ENCODE measurements around the gene NTSR2.
A peak's percentile ranks its signal among the peaks of the same experiment; 100 is the strongest.

NTSR2 gene, protein sequence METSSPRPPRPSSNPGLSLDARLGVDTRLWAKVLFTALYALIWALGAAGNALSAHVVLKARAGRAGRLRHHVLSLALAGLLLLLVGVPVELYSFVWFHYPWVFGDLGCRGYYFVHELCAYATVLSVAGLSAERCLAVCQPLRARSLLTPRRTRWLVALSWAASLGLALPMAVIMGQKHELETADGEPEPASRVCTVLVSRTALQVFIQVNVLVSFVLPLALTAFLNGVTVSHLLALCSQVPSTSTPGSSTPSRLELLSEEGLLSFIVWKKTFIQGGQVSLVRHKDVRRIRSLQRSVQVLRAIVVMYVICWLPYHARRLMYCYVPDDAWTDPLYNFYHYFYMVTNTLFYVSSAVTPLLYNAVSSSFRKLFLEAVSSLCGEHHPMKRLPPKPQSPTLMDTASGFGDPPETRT

DNA sequence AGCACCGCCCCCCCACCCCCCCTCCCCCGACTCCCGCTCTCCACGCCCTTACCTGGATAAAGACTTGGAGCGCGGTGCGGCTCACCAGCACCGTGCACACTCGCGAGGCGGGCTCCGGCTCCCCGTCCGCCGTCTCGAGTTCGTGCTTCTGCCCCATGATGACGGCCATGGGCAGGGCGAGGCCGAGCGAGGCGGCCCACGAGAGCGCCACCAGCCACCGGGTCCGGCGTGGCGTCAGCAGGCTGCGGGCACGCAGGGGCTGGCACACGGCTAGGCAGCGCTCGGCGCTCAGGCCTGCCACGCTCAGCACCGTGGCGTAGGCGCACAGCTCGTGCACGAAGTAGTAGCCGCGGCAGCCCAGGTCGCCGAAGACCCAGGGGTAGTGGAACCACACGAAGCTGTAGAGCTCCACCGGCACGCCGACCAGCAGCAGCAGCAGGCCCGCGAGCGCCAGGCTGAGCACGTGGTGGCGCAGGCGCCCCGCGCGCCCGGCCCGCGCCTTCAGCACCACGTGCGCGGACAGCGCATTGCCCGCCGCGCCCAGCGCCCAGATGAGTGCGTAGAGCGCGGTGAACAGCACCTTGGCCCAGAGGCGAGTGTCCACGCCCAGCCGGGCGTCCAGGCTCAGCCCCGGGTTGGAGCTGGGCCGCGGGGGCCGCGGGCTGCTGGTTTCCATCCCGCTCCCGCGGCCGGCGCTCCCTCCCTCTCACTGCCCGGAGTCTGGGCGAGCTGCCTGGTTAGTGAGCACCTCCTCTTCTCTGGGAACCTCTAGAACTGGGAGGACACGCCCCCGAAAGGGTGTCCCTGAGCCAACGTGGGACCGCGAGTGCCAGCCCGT is at the start of gene NTSR2:
Gene NTSR2, minus strand, starts transcription at position 742 of the 838 bp plus-strand sequence. Its CDS starts 66 bp downstream, at position 676.
- DNase-seq (ENCODE audit: low read depth), result peak; percentile 15

DNA sequence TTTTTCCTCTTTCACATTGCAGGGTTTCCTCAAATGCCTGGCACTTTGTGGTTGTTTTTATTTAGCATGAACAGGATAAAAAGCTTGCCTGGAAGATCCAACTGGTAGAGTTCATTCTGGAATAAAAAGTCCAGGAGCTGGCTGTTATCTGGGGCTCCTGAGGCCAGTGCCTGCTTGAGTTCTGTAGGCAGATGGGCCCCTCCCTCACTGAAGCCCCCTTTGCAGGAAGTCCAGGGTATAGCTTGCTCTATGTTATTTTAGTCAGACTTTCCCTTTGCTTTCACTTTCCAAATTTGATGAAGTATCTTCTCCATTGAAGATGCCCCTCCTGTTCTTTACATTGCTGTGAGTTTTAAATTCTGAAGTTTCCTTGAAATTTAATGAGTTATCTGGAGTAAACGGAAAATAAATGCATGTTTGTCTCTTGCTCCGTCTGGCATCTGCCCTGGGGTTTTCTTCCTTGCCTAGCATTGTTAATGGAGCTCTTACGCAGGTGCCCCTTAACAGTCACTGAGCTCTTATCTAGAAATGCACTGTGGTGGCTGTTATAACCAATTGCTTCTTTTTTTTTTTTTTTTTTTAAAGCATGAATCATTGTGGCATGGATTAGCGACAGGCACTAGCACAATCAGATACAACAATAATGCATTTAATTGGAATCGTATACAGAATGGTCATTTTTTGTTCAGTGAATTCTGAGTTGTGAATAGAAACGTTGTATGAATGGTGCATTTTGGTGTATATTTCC is 49.4 kb upstream of the NTSR2 start:
- no peak for DNase-seq (ENCODE audit: low read depth)

DNA sequence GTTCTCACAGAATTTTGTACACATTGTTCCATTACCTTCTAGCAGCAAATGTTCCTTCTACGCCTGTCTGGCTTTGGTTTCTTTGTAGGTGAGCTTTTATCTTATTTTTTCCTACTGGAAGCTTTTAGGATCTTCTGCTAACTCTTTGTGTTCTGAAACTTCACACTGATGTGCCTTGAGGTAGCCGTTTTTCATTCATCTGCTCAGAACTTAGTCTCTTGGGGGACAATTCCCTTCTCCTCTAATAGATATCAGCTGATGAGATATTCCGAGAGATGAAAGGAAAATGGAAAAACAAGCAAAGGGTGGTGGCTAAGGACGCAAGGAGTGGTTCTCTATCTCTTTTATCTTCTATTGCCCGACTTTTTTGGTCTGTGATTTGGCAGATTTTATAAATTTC is 48.6 kb upstream of the NTSR2 start:
- DNase-seq (ENCODE audit: low read depth), result no peak

DNA sequence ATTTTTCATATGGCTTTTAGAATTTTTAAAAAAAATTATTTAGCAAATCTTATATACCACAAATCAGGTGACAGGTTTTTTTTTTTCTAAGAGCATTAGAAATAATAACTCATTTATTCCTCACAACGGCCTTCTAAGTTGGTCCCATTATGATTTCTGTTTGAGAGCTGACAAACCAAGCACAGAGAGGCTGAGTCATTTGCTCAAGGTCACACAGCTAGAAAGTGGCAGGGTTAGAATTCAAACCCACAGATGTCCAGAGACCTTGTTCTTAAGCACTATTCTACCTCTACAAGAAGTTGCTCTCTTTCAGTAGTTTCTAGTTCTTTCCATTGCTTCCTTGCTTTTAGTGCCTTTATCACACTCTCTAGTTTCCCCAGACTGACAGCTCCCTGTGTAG is 47.6 kb upstream of the NTSR2 start:
- no peak for DNase-seq (ENCODE audit: low read depth)

DNA sequence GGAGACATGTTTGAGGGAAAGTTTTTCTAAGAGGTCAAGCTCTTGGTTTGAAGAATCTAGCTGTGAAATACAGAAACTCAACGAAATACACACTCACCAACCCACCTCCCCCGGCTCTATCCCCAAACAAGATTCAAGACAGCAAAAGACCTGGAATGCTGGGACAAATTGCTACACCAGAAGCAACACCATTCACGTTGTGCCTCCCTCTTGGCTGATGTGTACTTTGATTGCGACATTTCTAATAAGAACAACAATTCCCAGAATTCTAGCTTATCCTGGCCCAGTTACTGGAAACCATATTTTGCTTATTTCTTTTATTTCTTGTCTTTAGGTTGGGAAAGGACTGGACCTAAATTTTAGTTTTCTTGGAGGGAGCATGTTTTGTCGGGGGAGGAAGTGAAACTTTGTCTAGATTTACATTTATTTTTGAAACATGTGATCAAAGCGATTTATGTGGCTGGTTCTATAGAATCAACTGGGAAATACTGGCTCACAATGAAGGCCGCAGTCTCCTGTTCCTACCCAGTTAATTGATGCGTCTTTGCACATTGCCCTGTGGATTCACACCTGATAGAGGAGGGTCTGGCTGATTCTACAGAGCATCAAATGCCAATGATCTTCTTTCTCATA is 46.8 kb upstream of the NTSR2 start:
- no peak for DNase-seq (ENCODE audit: low read depth)

DNA sequence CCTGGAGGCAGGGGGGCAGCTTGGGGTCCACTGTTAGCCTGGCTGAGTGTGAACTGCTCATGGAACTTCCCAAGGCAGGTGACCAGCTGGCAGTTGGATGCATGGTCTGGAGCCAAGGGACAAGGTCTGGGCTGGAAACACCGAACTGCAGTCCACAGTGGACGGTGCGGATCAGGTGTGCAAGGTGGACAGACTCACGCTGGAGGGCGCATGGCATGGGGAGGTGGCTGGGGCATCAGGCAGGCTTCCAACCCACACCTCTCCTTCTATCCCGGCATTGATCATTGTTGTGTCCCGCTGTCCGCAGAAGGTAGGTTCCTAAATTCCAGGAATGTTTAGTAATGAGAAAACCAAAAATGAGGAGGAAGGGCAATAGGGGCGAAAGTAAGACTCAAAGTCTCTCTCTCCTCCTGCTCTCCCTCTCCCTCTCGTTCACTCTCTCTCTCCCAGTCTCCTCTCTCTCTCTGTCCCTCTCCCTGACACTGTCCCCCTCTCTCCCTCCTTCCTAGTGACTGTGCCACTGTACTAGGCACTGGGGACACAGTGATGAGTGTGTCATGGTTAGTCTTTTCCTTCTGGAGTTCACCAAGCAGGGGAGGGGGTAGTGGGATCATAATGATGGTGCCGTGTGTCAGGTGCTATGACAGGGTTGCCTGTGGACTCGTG is 46.1 kb upstream of the NTSR2 start:
- no peak for DNase-seq (ENCODE audit: low read depth)

DNA sequence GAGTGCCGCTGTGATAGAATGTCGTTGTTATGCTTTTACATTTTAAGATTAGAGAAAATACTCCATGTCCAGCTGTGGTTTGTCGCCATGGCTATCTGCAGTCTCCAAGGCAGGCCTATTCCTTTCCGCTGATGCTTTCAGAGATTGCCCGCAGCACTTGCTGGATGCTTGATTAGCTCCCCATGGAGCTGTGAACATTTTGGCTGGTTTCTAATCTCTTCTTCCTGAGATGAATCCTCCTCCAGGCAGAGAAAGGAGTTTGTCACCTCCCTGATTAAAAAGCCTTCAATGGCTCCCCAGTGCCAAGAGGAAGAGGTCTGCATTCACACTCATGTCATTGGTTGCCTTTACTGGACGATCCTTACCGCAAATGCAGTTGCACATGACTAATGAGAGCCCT is 43.8 kb upstream of the NTSR2 start:
- no peak for DNase-seq (ENCODE audit: low read depth)

DNA sequence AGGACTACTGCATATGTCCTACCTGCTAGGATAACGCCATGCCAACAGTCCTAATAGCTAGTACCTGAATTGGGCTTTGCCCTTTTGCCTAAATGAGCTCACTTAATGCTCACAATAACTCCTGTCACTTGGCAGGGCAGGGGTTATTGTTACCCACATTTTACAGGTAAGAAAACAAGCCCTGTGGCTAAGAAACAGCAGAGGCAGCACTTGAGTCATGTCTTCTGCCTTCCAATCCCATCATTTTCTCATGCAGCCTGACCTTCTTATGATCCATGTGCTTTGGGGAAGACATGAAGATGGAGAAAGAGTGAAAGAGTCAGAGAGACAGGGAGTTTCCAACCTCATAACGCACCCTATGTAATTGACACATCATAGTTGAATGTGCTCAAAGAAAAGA is 42.9 kb upstream of the NTSR2 start:
- no peak for DNase-seq (ENCODE audit: low read depth)

DNA sequence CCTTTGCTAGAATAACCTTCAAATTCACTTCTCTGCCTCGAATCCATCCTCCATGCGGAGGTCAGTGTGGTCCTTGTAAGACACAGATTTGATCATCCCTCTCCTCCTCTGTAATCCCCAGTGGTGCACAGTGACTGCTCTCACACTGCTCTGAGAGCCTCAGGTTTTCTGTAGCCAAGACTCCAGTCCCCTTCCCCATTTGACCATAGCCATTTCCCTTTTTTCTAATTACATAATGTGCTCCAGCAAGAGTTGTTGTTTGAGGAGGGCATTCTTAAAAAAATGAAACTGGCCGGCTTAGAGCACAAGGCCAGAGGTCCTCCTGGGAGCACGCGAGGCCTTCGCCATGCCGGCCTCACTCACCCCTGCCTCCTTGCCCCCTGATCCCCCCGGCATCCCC is 41.8 kb upstream of the NTSR2 start:
- DNase-seq (ENCODE audit: low read depth), result no peak

DNA sequence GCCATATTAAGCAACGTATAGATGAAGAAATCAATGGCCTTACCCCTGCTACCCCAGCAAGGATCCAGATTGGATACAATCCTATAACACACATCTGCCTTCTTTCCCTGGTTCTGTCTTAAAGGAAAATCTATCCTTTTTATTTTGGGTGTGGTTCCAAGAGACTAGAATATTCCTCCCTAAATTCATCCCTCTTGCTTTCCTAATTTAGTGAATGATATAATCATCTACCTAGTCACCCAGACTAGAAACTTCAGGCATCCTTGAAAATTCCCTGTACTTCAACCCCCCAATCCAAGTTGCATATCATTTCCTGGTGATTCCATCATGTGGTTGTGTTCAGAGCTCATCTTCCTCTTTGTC is 41.3 kb upstream of the NTSR2 start:
- no peak for DNase-seq (ENCODE audit: low read depth)

DNA sequence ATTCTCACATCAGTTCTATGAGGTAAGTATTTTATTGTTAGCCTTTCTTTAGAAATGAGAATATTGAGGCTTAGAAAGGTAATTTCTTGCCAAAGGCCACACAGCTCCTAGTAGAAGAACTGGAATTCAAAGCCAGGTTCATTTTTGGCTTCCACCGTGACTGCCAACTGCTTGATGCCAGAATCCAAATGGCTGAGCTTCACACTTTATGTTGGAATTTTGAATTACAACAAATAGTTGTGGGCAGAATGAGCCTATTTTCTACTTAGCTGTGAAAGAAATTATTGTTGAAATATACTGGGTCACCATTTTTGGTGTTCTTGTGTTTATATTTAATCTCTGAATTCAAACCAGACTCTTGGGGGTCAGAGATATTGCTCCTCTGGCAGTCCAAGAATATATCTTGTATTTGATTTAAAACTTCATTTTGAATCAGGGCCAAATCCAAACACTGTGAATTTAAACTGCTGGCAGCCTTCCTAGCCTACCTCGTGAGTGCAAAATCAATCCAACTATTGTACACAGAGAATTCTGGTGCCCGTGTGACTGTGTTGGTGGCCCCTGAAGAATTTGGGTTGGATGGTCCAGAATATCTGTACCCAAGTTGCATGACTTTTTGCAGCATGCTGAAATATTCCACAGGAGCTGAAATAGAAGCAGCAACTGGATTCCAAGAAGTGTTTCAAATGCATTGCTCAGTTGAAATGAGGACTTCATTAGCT is 40.8 kb upstream of the NTSR2 start:
- no peak for DNase-seq (ENCODE audit: low read depth)

DNA sequence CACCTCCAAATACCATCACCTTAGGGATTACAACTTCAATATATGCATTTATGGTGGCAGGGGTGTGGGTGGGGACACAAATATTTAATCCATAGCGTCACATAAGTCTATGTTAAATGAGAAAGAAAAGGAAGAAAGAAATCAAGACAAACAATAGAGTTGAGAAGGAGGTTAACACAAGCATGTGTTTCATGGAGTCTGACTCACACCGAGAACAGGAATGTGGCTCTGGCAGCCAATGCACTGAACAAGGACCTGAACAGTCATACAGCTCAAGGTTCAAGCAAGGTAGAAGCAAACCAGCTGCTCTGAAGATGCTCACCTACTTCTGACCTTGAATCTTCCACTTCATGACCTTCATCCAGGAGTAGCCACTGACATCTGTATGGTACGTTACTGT is 40.2 kb upstream of the NTSR2 start:
- no peak for DNase-seq (ENCODE audit: low read depth)

DNA sequence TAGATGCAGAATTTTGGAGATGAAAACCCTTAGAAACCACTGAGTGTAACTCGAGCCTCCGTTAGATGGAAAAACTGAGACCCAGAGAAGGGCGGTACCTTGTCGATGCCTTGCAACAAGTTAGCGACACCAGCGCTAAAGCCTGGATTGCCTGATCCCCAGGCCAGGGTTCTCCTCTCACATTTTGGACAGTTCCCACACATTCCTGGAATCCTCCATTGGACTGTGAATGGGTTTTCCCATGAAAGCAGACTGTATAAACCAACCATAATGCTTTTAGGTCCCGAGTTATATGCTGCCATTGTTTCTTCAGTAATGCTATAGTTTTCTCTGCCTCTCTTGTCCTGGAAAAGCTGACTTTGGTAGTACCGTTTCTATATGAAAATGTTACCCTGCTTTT is 39.3 kb upstream of the NTSR2 start:
- no peak for DNase-seq (ENCODE audit: low read depth)

DNA sequence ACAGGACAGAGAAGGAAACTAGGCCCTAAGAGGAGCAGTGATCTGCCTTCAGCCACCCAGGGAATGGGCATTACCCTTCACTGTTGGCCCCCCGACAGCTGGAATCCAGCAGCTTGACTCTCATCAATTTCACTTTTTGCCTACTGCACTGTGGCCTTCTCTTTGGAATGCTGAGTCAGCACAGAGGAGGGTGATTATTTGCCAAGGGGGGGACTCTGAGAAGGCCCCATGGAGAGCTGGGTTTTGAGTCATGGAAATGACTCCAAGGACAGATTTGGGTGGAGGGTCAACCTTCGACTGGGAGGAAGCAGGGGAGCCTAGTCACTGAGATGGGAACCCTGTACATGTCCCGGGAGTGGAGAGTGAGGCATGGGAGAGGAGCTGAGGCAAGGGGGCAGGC is 38.1 kb upstream of the NTSR2 start:
- no peak for DNase-seq (ENCODE audit: low read depth)

DNA sequence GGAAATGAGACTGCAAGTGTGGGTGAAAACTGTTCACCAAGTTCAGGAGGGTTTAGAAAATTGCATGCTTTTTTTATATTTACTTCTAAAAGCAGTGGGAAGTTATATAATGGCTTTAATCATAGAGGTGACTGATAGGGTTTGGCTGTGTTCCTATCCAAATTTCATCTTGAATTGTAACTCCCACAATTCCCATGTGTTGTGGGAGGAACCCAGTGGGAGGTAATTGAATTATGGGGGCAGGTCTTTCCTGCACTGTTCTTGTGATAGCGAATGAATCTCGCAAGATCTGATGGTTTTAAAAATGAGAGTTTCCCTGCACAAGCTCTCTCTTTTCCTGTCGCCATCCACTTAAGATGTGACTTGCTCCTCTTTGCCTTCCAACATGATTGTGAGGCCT is 35.7 kb upstream of the NTSR2 start:
- DNase-seq (ENCODE audit: low read depth), result no peak

DNA sequence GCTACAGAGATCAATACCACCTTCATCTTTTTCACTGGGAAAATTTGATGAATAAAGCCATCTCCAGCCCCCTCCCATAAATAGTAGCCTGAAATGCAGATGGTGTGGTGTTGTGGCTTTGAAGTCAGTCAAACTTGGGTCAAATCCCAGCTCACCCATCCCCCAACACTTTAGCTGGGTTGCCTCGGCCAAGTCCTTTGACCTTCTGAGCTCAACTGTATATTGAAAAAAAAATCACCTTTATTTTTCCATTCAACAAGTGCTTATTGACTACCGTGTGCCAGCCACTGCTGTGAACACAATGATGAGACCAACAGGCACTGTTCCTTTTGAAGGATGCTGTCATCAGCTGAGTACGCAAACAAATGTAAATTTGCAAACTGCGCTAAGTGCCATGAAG is 35.1 kb upstream of the NTSR2 start:
- DNase-seq (ENCODE audit: low read depth), result no peak

DNA sequence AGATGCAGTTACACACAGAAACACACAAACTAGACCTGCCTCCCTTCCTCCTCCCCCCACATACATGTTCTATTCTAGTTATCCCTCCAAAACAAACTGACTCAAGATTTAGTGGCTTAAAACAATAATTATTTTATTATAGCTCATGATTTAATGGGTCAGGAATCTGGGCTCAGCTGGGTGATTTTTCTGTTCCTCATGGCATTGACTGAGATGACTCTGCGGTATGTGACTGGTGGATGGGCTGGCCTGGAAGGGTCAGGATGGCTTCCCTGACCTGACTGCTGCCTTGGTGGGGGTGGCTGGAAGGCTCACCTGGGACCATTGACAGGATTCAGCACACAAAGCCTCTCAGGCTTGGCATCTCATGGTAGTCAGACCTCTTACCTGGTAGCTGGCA is 33.7 kb upstream of the NTSR2 start:
- no peak for DNase-seq (ENCODE audit: low read depth)

DNA sequence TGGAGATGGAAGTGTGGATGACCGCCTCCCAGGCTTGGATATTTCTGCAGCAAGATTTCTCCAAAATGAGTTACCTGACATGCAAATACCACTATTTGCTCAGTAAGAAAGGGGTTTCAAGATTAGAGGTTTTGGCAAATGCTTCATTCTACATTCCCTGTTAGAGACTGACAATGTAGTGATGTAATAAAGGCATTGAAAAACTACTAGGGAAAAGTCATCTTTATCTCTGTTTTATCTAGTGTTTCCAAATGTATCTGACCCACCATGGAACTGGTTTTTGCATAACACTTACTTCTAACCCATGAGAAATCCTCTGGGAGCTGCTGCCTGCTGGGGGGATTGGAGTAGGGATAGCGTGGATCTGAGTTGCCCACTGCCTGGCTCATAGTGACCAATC is 33.0 kb upstream of the NTSR2 start:
- DNase-seq (ENCODE audit: low read depth), result no peak

DNA sequence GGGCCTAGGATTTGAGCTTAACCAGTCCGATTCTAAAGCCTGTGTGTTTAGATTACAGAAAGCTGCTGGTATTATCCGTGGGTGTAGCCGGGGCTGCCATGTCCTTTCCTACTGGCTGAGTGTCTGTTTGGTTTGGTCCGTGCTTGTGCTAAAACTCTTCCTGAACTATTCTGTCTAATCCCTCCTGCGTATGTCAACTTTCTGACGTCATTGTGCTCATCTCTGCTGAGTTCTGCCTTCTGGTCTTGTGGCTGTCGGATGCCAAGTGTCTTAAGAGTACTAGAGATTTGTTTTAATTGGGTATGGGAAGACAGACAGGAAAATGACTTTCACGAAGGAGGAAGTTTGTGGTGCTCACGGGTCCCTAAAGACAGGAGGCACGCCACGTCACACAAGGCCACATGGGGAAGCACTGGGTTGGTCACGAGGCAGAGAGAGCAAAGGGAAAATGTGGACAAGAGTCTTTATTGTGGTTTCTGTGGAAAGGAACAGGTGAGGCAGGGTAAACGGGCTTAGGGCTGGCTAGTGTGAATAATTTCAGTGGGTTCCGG is 31.8 kb upstream of the NTSR2 start:
- DNase-seq (ENCODE audit: low read depth), result no peak

DNA sequence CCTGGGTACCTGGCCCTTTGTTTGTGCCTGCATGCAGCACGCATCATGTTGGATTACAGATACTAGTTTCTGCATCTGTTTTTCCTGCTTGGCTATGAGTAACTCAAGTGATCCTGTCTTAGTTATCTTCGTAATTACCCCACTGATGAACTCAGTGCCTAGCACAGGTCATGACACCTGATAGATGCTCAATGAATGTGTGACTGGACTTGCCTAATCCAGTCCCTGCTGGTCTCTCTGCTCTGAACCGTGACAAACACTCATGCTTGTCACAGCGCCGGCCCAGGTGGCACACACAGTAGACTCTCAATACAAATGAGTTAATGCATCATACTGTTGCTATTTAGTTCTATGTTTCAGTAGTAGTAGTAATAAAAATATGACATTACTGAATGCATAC is 31.2 kb upstream of the NTSR2 start:
- DNase-seq (ENCODE audit: low read depth), result no peak
